SKM-1 (cell line): Measurements from ENCODE around the gene DSCAML1.

ENCODE experiments used
- DNase-seq: peaks from one replicate; lab custom pipeline; 2025; ENCODE audit not compliant: unreplicated experiment; lab: John Stamatoyannopoulos, UW

The DSCAML1 gene

DNA sequence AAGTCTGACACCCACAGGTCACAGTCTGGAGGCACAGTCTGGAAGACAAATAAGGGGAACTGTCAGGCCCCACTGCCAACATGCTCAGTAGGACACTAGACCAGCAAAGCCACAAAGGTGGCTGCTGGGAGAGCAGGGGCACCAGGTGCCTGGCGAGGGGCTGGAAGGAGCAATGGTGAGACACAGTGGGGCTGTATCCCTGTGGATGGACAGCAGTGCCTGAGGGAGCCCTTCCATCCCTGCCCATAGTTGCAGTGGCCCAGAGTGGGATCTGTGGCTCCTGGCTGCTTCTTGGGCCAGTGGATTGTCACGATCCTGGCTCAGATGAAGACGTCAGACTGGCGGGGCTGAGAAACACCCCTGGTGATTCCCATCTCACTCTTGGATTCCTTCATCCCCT lies 154.6 kb downstream of the DSCAML1 start:
- no peak for DNase-seq

- DNase-seq = no peak
Observed at GRCh38 chr11:117641008-117641915, 155.8 kb downstream of the DSCAML1 start.

DNA sequence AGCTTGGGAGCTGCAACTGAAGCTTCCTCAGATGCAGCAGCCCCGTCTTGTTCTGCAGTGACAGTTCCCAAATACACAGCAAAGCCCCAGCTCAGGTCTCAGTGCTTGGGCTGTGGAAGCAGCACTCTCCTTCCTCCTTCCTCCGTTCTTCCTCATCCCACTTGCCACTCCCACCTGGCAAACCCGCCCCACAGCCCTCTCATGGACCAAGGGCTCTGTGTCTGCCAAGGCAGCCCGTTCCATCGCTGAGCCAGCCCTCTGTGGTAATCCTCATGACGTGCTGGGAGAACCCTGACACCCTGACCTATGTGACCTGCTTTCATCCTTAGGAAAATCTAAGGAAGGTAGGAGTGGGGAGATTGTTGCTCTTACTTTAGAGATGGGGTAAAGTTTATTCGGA lies 157.0 kb downstream of the DSCAML1 start:
- no peak for DNase-seq

DNA sequence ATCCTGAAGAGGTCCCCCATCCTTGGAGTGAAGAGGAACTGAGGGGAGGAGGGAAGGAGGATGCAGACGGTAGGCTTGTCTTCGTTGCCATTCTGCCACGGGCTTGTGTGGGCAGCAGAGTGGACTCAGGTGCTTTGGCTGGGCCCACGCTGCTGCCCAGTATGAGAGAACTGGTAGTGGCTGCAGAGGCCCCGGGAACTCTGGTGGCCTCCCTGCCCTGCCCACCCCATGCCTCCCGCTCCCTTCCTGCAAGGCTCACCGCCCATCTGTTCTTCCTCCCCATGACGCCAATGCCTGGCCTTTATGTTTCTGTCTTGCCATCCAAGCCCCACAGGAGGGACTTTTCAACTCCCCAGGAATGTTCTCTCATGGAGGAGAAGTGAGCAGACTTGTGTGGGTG lies 157.4 kb downstream of the DSCAML1 start:
- DNase-seq = no peak

- DNase-seq = no peak
Observed at GRCh38 chr11:117638911-117639543, 158.0 kb downstream of the DSCAML1 start.

GRCh38 chr11:117634756-117635603 lies 162.0 kb downstream of the DSCAML1 start:
- no peak for DNase-seq

DNA sequence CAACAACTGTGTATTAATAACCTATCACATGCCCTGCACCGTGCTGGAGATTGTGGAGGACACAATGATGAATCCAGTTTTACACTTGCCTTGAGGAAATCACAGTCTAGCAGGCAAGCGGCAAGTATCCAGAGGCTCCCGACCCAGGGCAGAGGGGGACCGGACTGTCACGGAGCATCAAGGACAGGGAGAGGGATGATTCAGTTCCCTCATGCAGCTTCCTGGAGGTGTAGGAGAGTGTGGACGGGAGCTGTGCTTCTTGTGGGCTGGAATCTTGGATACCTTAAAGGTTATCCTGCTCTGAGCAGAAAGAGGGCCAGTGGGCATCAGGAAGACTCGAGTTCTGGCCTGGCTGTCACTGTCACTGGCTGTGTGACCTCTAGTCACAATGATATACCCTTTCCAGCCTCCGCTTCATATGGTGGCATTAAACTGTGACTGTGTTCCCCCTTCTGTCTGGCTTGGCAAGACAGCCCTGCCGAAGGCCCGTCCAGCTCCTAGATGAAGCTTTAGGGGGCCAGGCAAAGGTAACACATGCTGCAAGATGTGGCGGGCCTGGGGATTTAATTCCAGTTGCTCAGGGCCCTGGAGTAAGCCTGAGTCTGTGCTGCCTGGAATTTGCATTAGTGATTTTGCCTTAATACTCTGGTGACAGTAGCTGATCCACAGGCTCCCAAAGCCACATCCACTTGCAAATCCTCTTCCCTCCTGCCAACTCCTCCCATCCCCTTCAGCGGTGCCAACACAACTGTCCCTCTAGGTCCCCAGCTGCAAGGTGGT lies 162.8 kb downstream of the DSCAML1 start:
- DNase-seq = no peak

GRCh38 chr11:117633186-117633754 lies 163.7 kb downstream of the DSCAML1 start:
- no peak for DNase-seq

DNA sequence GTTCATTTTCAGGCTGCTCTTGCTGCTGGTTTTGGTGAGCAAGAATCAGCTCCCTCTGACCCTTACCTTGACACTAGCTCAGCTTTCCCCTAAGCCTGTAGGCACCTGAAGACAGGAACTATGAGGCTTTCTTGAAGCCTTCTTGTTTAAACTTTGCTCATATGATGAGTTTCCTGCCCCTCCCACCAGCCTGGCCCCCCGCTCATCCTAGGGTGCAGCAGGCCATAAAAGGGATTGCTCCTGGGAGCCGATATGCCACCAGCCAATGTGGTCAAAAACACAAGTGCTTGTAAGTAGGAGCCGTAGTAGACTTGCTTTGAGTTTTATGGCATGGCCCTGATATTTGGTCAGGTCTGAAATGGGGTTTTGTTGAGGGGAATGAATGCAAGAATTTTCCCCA lies 164.7 kb downstream of the DSCAML1 start:
- DNase-seq = no peak

- no peak for DNase-seq
Observed at GRCh38 chr11:117631336-117632140, 165.5 kb downstream of the DSCAML1 start.

DNA sequence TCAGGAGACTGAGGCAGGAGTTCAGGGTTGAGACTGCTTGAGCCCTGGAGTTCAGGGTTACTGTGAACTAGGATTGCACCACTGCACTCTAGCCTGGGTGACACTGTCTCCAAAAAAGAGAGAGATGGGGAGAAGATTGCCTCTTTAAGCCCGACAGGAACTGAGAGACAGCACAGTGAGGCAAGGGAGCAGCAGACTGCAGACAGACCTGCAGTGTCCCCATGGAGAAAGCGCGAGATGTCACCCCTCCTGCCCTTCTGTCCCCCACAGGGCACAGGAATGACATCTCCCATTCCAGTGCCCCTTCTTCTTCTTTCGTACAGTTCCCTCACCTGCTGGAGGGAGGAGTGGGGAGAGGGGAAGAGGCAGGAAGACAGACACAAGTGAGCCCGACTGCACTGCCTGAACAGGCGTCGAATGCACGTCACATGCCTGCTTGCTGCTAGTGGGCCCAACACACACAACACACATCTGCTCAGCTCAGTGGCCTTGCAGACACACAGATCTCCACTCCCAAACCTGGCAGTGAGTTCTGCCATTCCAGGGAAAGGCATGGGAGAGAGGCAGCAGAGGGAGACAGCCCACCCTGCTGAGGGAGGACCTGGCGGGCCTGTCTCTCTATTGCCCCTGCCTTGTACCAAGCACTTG lies 167.0 kb downstream of the DSCAML1 start:
- no peak for DNase-seq

DNA sequence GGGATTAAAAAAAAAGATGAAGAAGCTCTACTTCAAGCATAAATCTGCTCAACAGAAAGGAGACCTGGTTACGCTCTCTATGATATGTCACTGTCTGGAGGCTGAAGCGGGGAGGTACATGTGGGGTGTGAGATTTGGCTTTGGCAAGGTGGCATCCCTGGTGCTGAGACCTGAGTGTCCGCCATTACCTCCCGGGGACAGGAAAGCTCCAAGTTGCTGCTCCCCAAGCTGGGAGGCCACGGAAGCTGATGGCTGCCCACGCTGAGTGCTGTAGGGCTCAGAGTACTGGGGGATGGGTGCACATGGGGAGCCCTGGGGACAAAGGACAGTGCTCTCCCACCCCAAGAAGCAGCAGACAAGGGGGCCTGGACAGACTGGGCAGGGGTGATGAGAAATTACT lies 167.9 kb downstream of the DSCAML1 start:
- no peak for DNase-seq

- no peak for DNase-seq
Observed at GRCh38 chr11:117627259-117627658, 169.8 kb downstream of the DSCAML1 start.

DNA sequence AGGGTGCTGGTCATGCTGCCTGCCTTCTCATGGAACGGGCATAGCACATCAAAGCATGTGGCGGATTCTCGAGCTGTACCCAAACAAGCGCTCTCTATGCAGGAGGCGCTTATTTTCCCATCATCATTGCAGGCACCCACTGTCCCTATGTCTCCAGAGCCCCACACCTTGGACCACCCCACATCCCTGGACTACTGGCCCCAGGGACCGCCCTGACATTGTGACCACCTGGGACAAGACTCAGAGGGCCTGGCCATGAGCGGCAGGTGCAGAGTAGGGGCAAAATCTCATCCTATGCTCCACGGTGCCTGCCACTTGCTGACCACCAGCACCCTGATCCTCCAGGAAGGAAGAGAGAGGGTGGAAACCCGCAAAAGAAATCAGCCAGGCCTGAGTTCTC lies 170.4 kb downstream of the DSCAML1 start:
- no peak for DNase-seq

DNA sequence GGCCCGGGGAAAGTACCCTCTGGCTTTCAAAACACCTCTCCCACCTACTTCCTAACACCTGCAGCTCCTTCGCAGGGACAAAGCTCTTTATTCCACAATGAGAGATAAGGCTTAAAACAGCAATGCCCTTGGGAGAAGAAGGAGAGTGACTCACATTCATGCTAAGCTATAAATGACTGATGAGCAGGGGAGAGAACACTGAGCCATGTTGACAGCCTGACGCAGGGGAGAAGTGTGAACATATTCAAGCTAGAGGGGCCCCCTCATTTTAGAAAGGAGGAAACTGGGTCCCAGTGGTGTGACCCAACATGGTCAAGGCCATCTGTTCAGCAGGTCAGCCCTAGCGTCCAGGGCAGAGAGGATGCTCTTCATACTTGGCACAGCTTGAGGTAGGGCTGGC lies 171.8 kb downstream of the DSCAML1 start:
- DNase-seq = no peak

GRCh38 chr11:117623831-117624271 lies 173.2 kb downstream of the DSCAML1 start:
- no peak for DNase-seq

GRCh38 chr11:117621226-117621625 lies 175.8 kb downstream of the DSCAML1 start:
- DNase-seq = no peak

GRCh38 chr11:117620659-117621058 lies 176.4 kb downstream of the DSCAML1 start:
- DNase-seq = no peak

DNA sequence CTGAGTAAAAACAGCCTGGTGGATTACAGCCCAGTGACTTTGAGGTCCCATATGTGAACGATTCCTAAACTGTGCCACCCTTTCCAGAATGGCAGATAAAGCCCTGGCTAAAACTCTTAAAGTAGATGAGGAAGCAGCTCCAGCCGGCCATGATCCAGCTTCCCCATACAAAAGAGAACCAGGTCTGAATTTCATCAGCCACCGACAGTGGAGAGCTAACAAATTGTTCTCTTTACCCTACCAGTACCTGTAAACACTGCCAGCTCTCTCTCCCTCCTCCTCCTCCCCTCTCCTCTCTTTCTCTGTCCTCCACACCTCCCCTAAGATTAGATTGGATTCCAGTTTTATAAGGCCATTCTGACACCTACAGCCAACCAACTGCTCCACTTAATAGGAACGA lies 176.9 kb downstream of the DSCAML1 start:
- DNase-seq = no peak
